Measurements from ENCODE around the gene CLRN3.

Gene CLRN3

GRCh38 chr10:127907411-127908105 lies 14.8 kb upstream of the CLRN3 start:
- in situ Hi-C loops (cut with HindIII; ENCODE audit: low sequenced_read_pairs): no loop called here
- no peak for TF ChIP-seq CTCF (IDR thresholded peaks at IDR 0.05; ENCODE audit: low read depth, low read length, missing control alignments)
- peak overlapping the region; percentile 45 for H3K4me3 ChIP-seq (ENCODE audit: low read depth, low read length)
- peak; percentile 49 for DNase-seq (ENCODE audit: low read depth)

DNA sequence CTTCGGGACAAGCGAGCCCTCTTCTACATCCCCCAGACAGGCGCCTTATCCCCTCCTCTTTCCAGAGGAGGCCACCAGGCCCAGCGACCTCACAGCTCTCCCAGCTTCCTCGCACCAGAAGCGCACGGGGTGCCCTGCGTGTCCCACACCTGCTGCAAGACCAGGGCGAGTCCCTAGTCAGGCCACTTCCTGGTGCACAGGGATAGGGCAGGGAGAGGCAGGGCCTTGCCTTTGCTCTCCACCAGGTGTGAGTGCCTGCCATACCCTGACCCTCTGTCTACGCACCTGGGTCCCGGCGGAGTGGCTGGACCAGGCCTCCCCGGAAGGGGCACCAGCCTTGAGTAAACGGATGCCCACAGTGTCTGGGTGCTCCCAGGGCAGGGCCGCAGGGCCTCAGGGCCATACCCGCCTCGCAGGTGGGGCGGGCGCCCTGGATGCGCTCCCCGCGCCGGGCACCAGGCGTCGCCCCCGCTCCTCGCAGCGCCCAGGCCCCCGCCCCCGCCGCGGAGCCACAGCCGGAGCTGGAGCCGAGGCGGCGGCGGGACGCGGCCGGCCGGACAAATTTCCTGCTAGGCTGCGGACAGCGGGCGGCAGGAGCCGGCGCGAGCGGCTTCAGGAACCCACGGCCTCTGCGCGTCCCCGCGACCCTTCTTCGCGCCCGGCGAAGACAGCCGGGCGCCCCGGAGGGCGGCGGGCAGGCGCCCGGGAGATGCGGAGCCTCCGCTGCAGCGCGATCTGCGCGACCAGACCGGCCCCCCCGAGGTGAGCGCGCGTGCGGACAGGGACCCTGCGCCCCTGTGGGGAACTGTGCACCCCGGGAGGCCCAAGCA lies 14.0 kb upstream of the CLRN3 start, which contains the start of gene PTPRE:
PTPRE (plus strand) TSS at position 556 of the 830 bp plus-strand sequence. CDS start 133,779 bp downstream, outside the sequence.
- peak within 1 kb of the TSS; percentile 45 for H3K4me3 ChIP-seq (ENCODE audit: low read depth, low read length)
- peak; percentile 61 for TF ChIP-seq CTCF (IDR thresholded peaks at IDR 0.05; ENCODE audit: low read depth, low read length, missing control alignments)
- in situ Hi-C loops (cut with HindIII; ENCODE audit: low sequenced_read_pairs): no loop called here
- DNase-seq (ENCODE audit: low read depth): peak; percentile 13

DNA sequence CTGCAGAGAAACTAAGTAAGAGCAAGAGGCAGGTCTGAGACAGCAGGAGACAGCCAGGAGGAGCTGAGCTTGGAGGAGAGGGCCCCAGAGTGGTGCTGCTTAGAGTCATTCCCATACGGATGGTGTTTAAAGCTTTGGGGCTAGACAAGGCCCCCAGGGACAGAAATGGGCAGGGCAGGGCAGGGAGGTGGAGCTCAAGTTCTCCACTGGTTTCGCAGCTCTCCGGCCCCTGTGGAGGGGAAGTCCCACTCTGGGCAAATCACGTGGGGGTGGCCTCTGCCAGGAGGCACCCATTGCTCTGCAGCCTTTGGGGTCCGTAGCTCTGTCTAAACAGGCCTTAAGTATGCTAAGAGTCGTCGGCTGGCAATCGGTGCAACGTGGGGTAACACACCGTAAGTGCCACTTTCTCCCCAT lies 13.1 kb upstream of the CLRN3 start:
- in situ Hi-C loops (cut with HindIII; ENCODE audit: low sequenced_read_pairs): no loop called here
- TF ChIP-seq CTCF (IDR thresholded peaks at IDR 0.05; ENCODE audit: low read depth, low read length, missing control alignments): no peak
- no peak overlapping the region for H3K4me3 ChIP-seq (ENCODE audit: low read depth, low read length)
- no peak for DNase-seq (ENCODE audit: low read depth)

DNA sequence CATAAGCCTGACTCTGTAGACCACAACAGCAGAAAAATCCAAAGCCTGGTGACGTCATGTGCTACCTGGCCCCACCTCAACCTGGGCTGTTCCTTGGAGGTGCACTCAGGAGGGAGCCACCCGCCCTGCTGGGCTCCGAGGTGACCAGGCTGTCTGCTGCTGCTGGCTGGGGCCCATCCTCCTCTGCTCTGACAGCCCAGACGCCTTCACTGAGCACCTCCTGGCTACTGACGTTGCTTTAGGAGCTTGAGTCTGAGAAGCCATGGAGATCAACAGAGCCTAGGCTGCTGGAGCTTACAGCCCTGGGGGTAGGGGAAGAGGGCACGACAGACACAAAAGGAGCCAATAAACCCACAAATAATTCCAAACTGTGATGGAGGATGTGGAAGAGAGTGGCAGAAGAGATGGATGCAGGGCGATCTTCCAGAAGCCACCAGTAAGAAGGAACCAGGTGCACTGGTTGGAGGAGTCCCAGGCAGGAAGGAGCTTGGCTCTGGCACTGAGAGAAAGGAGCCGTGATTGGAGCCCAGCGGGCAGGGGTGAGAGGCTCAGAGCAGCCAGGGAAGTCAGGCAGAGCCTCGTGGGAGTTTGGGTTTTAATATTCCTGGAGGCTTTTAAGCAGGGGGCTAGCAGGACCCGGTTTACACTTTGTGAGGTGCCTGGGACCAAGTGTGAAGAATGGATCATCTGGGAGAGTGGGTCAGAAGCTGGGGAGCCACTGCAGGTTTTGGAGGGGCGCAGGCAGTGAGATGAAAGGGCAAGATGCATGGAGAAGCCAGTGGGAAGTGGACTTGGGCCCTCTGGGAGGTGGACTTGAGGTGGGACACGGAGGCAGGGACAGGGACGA lies 12.5 kb upstream of the CLRN3 start:
- in situ Hi-C loops (cut with HindIII; ENCODE audit: low sequenced_read_pairs): no loop called here
- H3K4me3 ChIP-seq (ENCODE audit: low read depth, low read length): no peak overlapping the region
- DNase-seq (ENCODE audit: low read depth): no peak
- TF ChIP-seq CTCF (IDR thresholded peaks at IDR 0.05; ENCODE audit: low read depth, low read length, missing control alignments): no peak

GRCh38 chr10:127904311-127905000 lies 11.7 kb upstream of the CLRN3 start:
- in situ Hi-C loops (cut with HindIII; ENCODE audit: low sequenced_read_pairs): no loop called here
- DNase-seq (ENCODE audit: low read depth): no peak
- no peak overlapping the region for H3K4me3 ChIP-seq (ENCODE audit: low read depth, low read length)
- TF ChIP-seq CTCF (IDR thresholded peaks at IDR 0.05; ENCODE audit: low read depth, low read length, missing control alignments): no peak
